H1 (cell line): ENCODE results near the gene CSNK1A1.
"Not testable (repeated sequence)": the region's sequence is repeated elsewhere in the genome, so short reads cannot be mapped to it uniquely, and the experiment has no call there.

Experiments
- CTCF ChIP-seq, 3 experiments: IDR thresholded peaks; 1 replicate in 2 of 3; 2 replicates in 1 of 3; pipeline versions ENCODE4 v1.5.1 to v1.6.1; 2011; ENCODE audit warnings: low read length in 3 of 3, mild to moderate bottlenecking in 3 of 3, inconsistent platforms in 2 of 3, low read depth in 1 of 3, moderate library complexity in 1 of 3; ENCODE audit not compliant: insufficient read depth in 1 of 3; ENCODE audit errors: control extremely low read depth in 1 of 3
- HDAC6 ChIP-seq: IDR thresholded peaks from one replicate; pipeline ENCODE4 v1.7.1; 2012; ENCODE audit warnings: low read depth, mild to moderate bottlenecking, inconsistent platforms, low read length, moderate library complexity
- MAFK ChIP-seq: IDR thresholded peaks from 2 replicates; pipeline ENCODE4 v1.6.1; 2012; ENCODE audit warnings: low read depth, mild to moderate bottlenecking, improper control_type of control experiment, low read length
- POLR2A ChIP-seq, 2 experiments: IDR thresholded peaks; 1 replicate in 1 of 2; 2 replicates in 1 of 2; pipeline ENCODE4 v1.6.1; 2011; ENCODE audit warnings: low read depth in 2 of 2, low read length in 2 of 2, mild to moderate bottlenecking in 2 of 2; ENCODE audit errors: control extremely low read depth in 1 of 2
- POLR2AphosphoS5 ChIP-seq: IDR thresholded peaks from 2 replicates; pipeline ENCODE4 v1.6.1; 2011; ENCODE audit warnings: low read depth, low read length
- RAD21 ChIP-seq, 2 experiments: IDR thresholded peaks in 1 of 2; conservative IDR thresholded peaks in 1 of 2; 2 replicates each; pipeline ENCODE4 v1.6.1; 2011; ENCODE audit warnings: low read depth in 2 of 2, low read length in 2 of 2, improper control_type of control experiment in 1 of 2, inconsistent platforms in 1 of 2, mild to moderate bottlenecking in 1 of 2, moderate library complexity in 1 of 2
- SRF ChIP-seq: IDR thresholded peaks from 2 replicates; pipeline ENCODE4 v1.6.1; 2011; ENCODE audit warnings: mild to moderate bottlenecking, low read depth, low read length, moderate library complexity
- TAF1 ChIP-seq: IDR thresholded peaks from 2 replicates; pipeline ENCODE4 v1.6.1; 2011; ENCODE audit warnings: mild to moderate bottlenecking, low read depth, low read length
- TEAD4 ChIP-seq: IDR thresholded peaks from 2 replicates; pipeline ENCODE4 v1.6.1; 2012; ENCODE audit warnings: low read depth, low read length, inconsistent platforms, mixed read lengths
- ZNF274 ChIP-seq: IDR thresholded peaks from 2 replicates; pipeline ENCODE4 v1.7.0; 2012; ENCODE audit warnings: low read length, borderline replicate concordance; ENCODE audit errors: extremely low read depth

GRCh38 chr5:149564542-149565140, 13.4 kb upstream of the CSNK1A1 start:
- TF ChIP-seq TAF1; HDAC6; POLR2A (IDR thresholded peaks at IDR 0.05; ENCODE audit: control extremely low read depth in 1 of 2, low read depth in 2 of 2, low read length in 2 of 2); POLR2AphosphoS5; SRF; ZNF274; MAFK: not testable (repeated sequence)
- TF ChIP-seq CTCF (IDR thresholded peaks at IDR 0.05; ENCODE audit: control extremely low read depth in 1 of 3, insufficient read depth in 1 of 3, low read depth in 1 of 3, low read length in 3 of 3) (peak in 2 of 3 experiments; percentile 63 to 72; a peak in 3 of 4 replicates), RAD21 (IDR thresholded peaks at IDR 0.05 in 1 of 2, conservative IDR thresholded peaks at IDR 0.05 in 1 of 2; ENCODE audit: low read depth in 2 of 2, low read length in 2 of 2) (peak; percentile 87 to 90), TEAD4 (0 out of 2 replicates have a peak, but pooled peaks have one; percentile 32)
